ENCODE results near the gene RUFY3.

DNA sequence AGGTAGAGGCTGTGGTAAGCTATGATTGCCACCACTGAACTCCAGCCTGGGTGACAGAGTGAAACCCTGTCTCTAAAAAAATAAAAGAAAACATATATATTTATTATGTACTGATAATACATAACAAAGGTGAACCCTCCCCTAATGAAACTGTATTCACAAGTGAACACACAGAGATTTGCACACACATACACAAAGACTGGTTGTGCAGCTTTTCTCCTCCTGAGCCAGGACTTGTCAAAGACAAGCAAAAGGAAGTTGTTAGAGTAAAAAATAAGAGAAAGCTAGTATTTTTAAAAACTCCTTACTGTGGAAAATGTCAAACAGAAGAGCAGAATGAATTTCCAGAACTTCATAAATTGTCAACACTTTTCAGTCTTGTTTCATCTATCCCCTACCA is 119.4 kb downstream of the RUFY3 start:
- TF ChIP-seq JUNB (IDR thresholded peaks at IDR 0.05) (no peak), CHD2 (IDR thresholded peaks at IDR 0.05; ENCODE audit: low read length, partially characterized antibody) (no peak), CEBPB (IDR thresholded peaks at IDR 0.05) (no peak), CTCF (IDR thresholded peaks at IDR 0.05) (no peak), POLR2A (IDR thresholded peaks at IDR 0.05; ENCODE audit: low read length) (no peak), MYC (IDR thresholded peaks at IDR 0.05; ENCODE audit: borderline replicate concordance, low read length) (no peak), PHF8 (IDR thresholded peaks at IDR 0.05; ENCODE audit: borderline replicate concordance, low read depth) (no peak), MAFK (IDR thresholded peaks at IDR 0.05; ENCODE audit: partially characterized antibody) (no peak), EP300 (IDR thresholded peaks at IDR 0.05) (no peak)
- TF ChIP-seq, protein P1, sequence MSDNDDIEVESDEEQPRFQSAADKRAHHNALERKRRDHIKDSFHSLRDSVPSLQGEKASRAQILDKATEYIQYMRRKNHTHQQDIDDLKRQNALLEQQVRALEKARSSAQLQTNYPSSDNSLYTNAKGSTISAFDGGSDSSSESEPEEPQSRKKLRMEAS (IDR thresholded peaks at IDR 0.05), result no peak
- TF ChIP-seq, protein P2, sequence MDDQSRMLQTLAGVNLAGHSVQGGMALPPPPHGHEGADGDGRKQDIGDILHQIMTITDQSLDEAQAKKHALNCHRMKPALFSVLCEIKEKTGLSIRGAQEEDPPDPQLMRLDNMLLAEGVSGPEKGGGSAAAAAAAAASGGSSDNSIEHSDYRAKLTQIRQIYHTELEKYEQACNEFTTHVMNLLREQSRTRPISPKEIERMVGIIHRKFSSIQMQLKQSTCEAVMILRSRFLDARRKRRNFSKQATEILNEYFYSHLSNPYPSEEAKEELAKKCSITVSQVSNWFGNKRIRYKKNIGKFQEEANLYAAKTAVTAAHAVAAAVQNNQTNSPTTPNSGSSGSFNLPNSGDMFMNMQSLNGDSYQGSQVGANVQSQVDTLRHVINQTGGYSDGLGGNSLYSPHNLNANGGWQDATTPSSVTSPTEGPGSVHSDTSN (IDR thresholded peaks at IDR 0.05), result no peak
